HL-60 (cell line): ENCODE results near the gene RPL3.
"Not testable (repeated sequence)": the region's sequence is repeated elsewhere in the genome, so short reads cannot be mapped to it uniquely, and the experiment has no call there.

ENCODE experiments used
- POLR2AphosphoS5 ChIP-seq: IDR thresholded peaks from 2 replicates; pipeline ENCODE4 v1.6.1; 2012; ENCODE audit warnings: low read depth
- TF ChIP-seq, protein P1 (sequence below): IDR thresholded peaks from one replicate; pipeline ENCODE4 v1.5.1; 2011; ENCODE audit warnings: low read length, control low read depth, inconsistent platforms; ENCODE audit not compliant: insufficient read depth

DNA sequence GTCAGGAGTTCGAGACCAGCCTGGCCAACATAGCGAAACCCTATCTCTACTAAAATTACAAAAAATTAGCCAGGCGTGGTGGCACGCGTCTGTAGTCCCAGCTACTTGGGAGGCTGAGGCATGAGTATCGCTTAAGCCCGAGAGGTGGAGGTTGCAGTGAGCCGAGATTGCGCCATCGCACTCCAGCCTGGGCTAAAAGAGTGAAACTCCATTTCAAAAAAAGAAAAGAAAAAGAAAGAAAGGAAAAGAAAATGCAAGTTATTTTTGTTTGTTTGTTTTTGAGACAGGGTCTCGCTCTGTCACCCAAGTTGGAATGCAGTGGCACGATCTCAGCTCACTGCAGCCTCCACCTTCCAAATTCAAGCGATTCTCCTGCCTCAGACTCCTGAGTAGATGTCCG lies 36.4 kb upstream of the RPL3 start:
- TF ChIP-seq, protein P1, sequence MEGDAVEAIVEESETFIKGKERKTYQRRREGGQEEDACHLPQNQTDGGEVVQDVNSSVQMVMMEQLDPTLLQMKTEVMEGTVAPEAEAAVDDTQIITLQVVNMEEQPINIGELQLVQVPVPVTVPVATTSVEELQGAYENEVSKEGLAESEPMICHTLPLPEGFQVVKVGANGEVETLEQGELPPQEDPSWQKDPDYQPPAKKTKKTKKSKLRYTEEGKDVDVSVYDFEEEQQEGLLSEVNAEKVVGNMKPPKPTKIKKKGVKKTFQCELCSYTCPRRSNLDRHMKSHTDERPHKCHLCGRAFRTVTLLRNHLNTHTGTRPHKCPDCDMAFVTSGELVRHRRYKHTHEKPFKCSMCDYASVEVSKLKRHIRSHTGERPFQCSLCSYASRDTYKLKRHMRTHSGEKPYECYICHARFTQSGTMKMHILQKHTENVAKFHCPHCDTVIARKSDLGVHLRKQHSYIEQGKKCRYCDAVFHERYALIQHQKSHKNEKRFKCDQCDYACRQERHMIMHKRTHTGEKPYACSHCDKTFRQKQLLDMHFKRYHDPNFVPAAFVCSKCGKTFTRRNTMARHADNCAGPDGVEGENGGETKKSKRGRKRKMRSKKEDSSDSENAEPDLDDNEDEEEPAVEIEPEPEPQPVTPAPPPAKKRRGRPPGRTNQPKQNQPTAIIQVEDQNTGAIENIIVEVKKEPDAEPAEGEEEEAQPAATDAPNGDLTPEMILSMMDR, result not testable (repeated sequence)
- TF ChIP-seq POLR2AphosphoS5, result not testable (repeated sequence)
